ENCODE data around the gene CLEC5A.
"Not testable (repeated sequence)": the region's sequence is repeated elsewhere in the genome, so short reads cannot be mapped to it uniquely, and the experiment has no call there.

The CLEC5A gene

DNA sequence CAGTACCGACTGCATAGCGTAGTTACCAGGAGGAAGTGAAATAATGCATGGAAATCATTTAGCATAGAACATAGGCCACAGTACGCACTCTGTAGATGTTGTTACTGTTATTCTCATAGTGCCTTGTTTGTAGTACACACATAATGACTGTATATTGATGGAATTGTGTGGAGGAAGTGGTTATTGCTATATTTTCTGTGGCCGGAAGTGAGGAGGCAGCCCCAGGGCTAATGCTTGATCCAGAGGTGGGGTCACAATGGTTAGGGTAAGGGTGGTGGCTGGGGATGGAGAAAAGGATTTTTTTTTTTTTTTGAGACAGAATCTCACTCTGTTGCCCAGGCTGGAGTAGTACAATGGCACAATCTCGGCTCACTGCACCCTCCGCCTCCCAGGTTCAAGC is 44.4 kb upstream of the CLEC5A start:
- H3K27ac ChIP-seq, result no peak overlapping the region
- no peak overlapping the region for H3K4me2 ChIP-seq

GRCh38 chr7:141990011-141990725 is 43.4 kb upstream of the CLEC5A start:
- Histone ChIP-seq H4K20me1 (ENCODE audit: insufficient read depth) (no peaks in the 10 kb centered on the region), H3K36me3 (ENCODE audit: insufficient read depth) (no peaks in the 10 kb centered on the region), H3K79me2 (ENCODE audit: insufficient read depth, low read depth) (no peaks in the 10 kb centered on the region), H3K27me3 (ENCODE audit: insufficient read depth, low read depth) (no peaks in the 10 kb centered on the region), H2AFZ (ENCODE audit: low read depth) (no peak overlapping the region), H3K4me1 (ENCODE audit: low read depth, poor library complexity, severe bottlenecking) (no peaks in the 10 kb centered on the region), H3K27ac (no peak overlapping the region), H3K4me2 (no peak overlapping the region), H3K9ac (no peak overlapping the region), H3K4me3 (IDR thresholded peaks at IDR 0.05; ENCODE audit: insufficient read depth, low read depth, low read length) (no peak overlapping the region)
- TF ChIP-seq, protein P1, sequence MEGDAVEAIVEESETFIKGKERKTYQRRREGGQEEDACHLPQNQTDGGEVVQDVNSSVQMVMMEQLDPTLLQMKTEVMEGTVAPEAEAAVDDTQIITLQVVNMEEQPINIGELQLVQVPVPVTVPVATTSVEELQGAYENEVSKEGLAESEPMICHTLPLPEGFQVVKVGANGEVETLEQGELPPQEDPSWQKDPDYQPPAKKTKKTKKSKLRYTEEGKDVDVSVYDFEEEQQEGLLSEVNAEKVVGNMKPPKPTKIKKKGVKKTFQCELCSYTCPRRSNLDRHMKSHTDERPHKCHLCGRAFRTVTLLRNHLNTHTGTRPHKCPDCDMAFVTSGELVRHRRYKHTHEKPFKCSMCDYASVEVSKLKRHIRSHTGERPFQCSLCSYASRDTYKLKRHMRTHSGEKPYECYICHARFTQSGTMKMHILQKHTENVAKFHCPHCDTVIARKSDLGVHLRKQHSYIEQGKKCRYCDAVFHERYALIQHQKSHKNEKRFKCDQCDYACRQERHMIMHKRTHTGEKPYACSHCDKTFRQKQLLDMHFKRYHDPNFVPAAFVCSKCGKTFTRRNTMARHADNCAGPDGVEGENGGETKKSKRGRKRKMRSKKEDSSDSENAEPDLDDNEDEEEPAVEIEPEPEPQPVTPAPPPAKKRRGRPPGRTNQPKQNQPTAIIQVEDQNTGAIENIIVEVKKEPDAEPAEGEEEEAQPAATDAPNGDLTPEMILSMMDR (conservative IDR thresholded peaks at IDR 0.05; ENCODE audit: low read depth, low read length), result no peak

More for the DNA sequence above, 44.4 kb upstream of the CLEC5A start:
- Histone ChIP-seq H2AFZ (ENCODE audit: low read depth) (no peak overlapping the region), H3K79me2 (ENCODE audit: insufficient read depth, low read depth) (no peaks in the 10 kb centered on the region), H3K36me3 (ENCODE audit: insufficient read depth) (no peaks in the 10 kb centered on the region), H3K4me3 (IDR thresholded peaks at IDR 0.05; ENCODE audit: insufficient read depth, low read depth, low read length) (no peak overlapping the region), H3K27me3 (ENCODE audit: insufficient read depth, low read depth) (no peaks in the 10 kb centered on the region), H4K20me1 (ENCODE audit: insufficient read depth) (no peaks in the 10 kb centered on the region), H3K4me1 (ENCODE audit: low read depth, poor library complexity, severe bottlenecking) (no peaks in the 10 kb centered on the region), H3K9ac (no peak overlapping the region)
- TF ChIP-seq, protein P1 (conservative IDR thresholded peaks at IDR 0.05; ENCODE audit: low read depth, low read length), result no peak

- H3K36me3 ChIP-seq (ENCODE audit: insufficient read depth); H3K4me1 ChIP-seq (ENCODE audit: low read depth, poor library complexity, severe bottlenecking); H3K27ac ChIP-seq; H3K9ac ChIP-seq; H3K79me2 ChIP-seq (ENCODE audit: insufficient read depth, low read depth); H3K4me2 ChIP-seq; H4K20me1 ChIP-seq (ENCODE audit: insufficient read depth); H2AFZ ChIP-seq (ENCODE audit: low read depth); H3K4me3 ChIP-seq (IDR thresholded peaks at IDR 0.05; ENCODE audit: insufficient read depth, low read depth, low read length); H3K27me3 ChIP-seq (ENCODE audit: insufficient read depth, low read depth): not testable (repeated sequence)
These were observed 41.0 kb upstream of the CLEC5A start for GRCh38 chr7:141987803-141988202.

DNA sequence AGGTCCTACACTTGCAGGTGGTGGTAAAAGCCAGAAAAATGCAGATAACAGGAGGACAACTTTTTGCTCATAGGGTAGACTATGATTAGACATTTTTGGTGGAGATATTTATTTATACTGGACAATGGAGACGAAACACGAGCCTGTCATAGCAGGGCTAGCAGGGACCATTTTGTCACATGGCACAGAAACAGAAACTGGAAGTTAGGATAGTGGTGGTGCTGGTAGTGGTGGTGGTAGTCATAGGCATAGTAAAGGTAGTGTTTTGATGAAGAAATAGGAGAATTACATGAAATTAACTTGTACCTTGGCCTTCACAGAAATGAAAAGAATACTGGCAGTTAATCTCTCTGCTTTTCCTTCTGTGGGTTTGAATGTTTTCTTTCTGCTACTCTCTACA is 40.1 kb upstream of the CLEC5A start:
- Histone ChIP-seq H3K4me1 (ENCODE audit: low read depth, poor library complexity, severe bottlenecking) (no peaks in the 10 kb centered on the region), H3K4me3 (IDR thresholded peaks at IDR 0.05; ENCODE audit: insufficient read depth, low read depth, low read length) (no peak overlapping the region), H3K27me3 (ENCODE audit: insufficient read depth, low read depth) (no peaks in the 10 kb centered on the region), H3K79me2 (ENCODE audit: insufficient read depth, low read depth) (no peaks in the 10 kb centered on the region), H4K20me1 (ENCODE audit: insufficient read depth) (no peaks in the 10 kb centered on the region), H3K4me2 (no peak overlapping the region), H2AFZ (ENCODE audit: low read depth) (no peak overlapping the region), H3K9ac (no peak overlapping the region), H3K27ac (no peak overlapping the region), H3K36me3 (ENCODE audit: insufficient read depth) (no peaks in the 10 kb centered on the region)
- TF ChIP-seq, protein P1 (conservative IDR thresholded peaks at IDR 0.05; ENCODE audit: low read depth, low read length), result no peak

- not testable (repeated sequence) for H4K20me1 ChIP-seq (ENCODE audit: insufficient read depth); H3K4me3 ChIP-seq (IDR thresholded peaks at IDR 0.05; ENCODE audit: insufficient read depth, low read depth, low read length); H3K9ac ChIP-seq
These were observed 39.2 kb upstream of the CLEC5A start for GRCh38 chr7:141985926-141986325.

More at GRCh38 chr7:141985926-141986325, 39.2 kb upstream of the CLEC5A start:
- not testable (repeated sequence) for H3K27ac ChIP-seq; H3K27me3 ChIP-seq (ENCODE audit: insufficient read depth, low read depth); H2AFZ ChIP-seq (ENCODE audit: low read depth); H3K36me3 ChIP-seq (ENCODE audit: insufficient read depth); H3K4me2 ChIP-seq; H3K4me1 ChIP-seq (ENCODE audit: low read depth, poor library complexity, severe bottlenecking); H3K79me2 ChIP-seq (ENCODE audit: insufficient read depth, low read depth)
